Skin epidermis (tissue), 12 donors: Measurements from ENCODE around the gene NQO1.

Experiments
- H3K27ac ChIP-seq, 21 experiments: fragments of 200-600 bp; sonication (generic) in 11 of 21; one replicate each; pipeline ENCODE4 v1.5.0; 2020; ENCODE audit warnings: mild to moderate bottlenecking in 3 of 21, inconsistent platforms in 2 of 21, moderate library complexity in 2 of 21
- H3K4me3 ChIP-seq, 7 experiments: fragments of 200-600 bp; sonication (generic) in 2 of 7; one replicate each; pipeline ENCODE4 v1.5.0; 2020; ENCODE audit warnings: inconsistent platforms in 2 of 7, mild to moderate bottlenecking in 2 of 7, moderate library complexity in 1 of 7

Gene NQO1

GRCh38 chr16:69709456-69710084 is 16.8 kb downstream of the NQO1 start:
- Histone ChIP-seq H3K4me3 (no peak overlapping the region), H3K27ac (peak overlapping the region in 7 of 21 experiments; percentile 26 to 71 (median 47))

DNA sequence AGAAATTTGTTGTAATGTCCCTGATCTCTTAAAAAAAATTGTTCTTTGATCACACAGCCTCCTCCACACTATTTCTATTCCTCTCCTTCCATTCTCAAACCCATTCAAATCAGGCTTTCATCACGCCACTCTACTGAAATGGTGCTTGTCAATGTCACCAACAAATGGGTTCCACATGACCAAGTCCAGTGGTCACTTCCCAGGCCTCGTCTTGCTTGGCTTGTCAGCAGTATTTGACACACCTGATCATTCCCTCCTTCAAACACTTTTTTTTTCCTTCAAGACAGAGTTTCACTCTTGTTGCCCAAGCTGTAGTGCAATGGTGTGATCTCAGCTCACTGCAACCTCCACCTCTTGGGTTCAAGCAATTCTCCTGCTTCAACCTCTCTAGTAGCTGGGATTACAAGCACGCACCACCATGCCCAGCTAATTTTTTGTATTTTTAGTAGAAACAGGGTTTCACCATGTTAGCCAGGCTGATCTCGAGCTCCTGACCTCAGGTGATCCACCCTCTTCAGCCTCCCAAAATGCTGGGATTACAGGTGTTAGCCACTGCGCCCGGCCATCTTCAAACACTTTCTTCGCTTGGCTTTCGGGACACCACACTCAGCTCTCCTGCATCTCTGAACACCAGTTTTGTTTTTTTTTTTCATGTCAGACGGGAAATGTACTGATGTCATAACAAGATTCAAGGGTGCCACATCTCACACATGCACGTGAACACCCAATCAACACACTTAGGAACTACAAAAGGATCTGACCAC is 18.3 kb downstream of the NQO1 start:
- no peak overlapping the region for H3K4me3 ChIP-seq
- no peak overlapping the region for H3K27ac ChIP-seq

GRCh38 chr16:69706975-69707340 is 19.4 kb downstream of the NQO1 start:
- Histone ChIP-seq H3K4me3 (no peak overlapping the region), H3K27ac (peak overlapping the region in 3 of 21 experiments; percentile 0 to 27 (median 16))

GRCh38 chr16:69706256-69706974 is 19.9 kb downstream of the NQO1 start:
- Histone ChIP-seq H3K27ac (peak overlapping the region in 7 of 21 experiments; percentile 0 to 47 (median 27)), H3K4me3 (no peak overlapping the region)

GRCh38 chr16:69703638-69704037 is 22.7 kb downstream of the NQO1 start:
- no peak overlapping the region for H3K27ac ChIP-seq
- no peak overlapping the region for H3K4me3 ChIP-seq

- no peak overlapping the region for H3K4me3 ChIP-seq
- H3K27ac ChIP-seq = no peak overlapping the region
These were observed 24.5 kb downstream of the NQO1 start for GRCh38 chr16:69701866-69702265.

- Histone ChIP-seq H3K27ac (no peak overlapping the region), H3K4me3 (no peak overlapping the region)
These were observed 24.9 kb downstream of the NQO1 start for GRCh38 chr16:69701452-69701851.

- Histone ChIP-seq H3K27ac (no peak overlapping the region), H3K4me3 (no peak overlapping the region)
These were observed 26.4 kb downstream of the NQO1 start for GRCh38 chr16:69699915-69700314.

DNA sequence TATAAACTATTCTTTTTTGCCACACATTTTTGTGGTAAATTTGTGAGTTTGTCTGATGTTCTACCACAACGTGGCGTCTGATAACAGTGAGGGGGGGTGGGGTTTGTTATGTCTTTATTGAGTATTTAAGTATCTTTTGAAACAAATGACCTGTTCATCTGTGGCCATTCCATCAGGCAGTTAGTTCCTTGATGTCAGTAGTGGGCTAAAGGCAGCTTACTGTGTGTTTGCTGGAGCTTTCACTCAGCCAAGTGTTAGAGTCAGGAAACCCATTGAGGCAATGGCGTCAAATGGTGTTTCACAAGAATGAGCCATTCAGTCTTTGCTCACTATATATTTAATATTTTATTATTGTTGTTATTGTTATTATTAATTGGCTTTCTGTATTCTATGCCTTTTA is 28.0 kb downstream of the NQO1 start:
- Histone ChIP-seq H3K27ac (no peak overlapping the region), H3K4me3 (no peak overlapping the region)

GRCh38 chr16:69693916-69694315 is 32.4 kb downstream of the NQO1 start:
- no peak overlapping the region for H3K27ac ChIP-seq
- H3K4me3 ChIP-seq = no peak overlapping the region

GRCh38 chr16:69691980-69692911 is 34.1 kb downstream of the NQO1 start:
- H3K4me3 ChIP-seq = no peak overlapping the region
- no peak overlapping the region for H3K27ac ChIP-seq

GRCh38 chr16:69688589-69688988 is 37.8 kb downstream of the NQO1 start:
- Histone ChIP-seq H3K4me3 (no peak overlapping the region), H3K27ac (no peak overlapping the region)

DNA sequence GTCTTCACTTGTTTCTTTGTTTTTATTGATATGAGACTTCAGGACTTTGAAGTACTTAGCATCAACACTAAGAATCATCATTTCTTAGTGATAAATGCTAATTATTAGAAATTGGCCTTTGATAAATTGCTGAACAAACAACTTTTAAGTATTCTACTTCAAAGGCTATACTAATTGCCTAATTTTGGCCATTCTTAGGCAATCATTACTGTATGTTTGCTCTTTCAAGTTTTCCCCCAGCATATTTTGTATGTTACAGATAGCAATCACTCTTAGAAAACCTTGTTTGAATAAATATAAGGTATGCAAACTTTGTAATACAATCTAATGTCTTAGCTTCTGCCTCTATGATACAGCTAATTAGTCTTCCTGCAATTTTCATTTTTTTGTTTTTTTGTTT is 46.0 kb downstream of the NQO1 start:
- Histone ChIP-seq H3K27ac (peak overlapping the region in 1 of 21 experiments; percentile 17), H3K4me3 (no peak overlapping the region)

DNA sequence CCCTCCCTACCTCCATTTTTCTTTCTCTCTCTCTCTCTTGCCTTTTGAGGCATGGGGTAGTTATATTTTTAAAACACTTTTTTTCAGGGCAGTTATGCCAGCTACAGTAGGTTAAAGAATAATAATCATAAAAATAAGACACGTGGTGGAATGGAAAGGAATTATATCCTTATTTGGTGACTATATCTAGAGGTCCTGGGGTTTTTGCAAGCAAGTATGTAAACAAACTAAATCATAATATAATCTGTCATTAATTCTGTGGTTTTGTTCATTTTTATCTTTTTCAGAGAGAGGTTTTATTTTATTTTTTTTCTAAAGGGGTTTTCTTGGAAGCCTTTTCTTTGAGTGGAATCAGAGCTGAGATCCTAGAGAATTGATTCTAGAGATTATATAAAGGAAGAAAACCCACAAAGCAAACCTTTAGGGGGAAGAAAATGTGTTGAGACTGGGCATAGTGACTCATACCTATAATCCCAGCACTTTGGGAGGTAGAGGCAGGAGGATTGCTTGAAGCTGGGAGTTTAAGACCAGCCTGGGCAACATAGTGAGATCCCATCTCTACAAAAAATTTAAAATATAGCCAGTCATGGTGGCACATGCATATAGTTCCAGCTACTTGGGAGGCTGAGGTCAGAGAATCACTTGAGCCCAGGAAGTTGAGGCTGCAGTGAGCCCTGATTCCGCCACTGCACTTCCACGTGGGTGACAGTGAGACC is 53.2 kb downstream of the NQO1 start:
- H3K4me3 ChIP-seq = no peak overlapping the region
- peak overlapping the region in 1 of 21 experiments; percentile 32 for H3K27ac ChIP-seq

GRCh38 chr16:69672315-69672997 is 53.9 kb downstream of the NQO1 start:
- H3K27ac ChIP-seq = no peak overlapping the region
- no peak overlapping the region for H3K4me3 ChIP-seq

- Histone ChIP-seq H3K27ac (no peak overlapping the region), H3K4me3 (no peak overlapping the region)
These were observed 56.8 kb downstream of the NQO1 start for GRCh38 chr16:69669577-69669976.

DNA sequence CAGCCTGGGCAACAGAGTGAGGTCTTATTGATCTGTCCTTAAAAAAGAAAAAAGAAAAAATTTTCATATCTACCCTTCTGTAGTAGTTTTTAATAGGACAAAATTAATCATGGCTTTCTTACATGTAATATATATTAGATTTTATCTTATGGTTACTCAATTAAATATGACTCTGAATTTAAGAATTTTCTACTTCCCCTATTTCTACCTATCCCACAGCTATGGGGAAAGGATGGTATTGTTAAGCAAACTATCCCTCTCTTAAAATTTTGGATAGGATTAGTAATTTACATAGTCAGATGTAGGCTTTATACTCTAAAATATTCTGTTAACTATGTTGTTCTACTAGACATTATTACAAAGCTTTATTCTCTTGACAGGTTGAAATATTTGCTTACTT is 62.5 kb downstream of the NQO1 start:
- no peak overlapping the region for H3K4me3 ChIP-seq
- no peak overlapping the region for H3K27ac ChIP-seq

- no peak overlapping the region for H3K4me3 ChIP-seq
These were observed 63.5 kb downstream of the NQO1 start for GRCh38 chr16:69662901-69663300.

GRCh38 chr16:69660166-69660565 is 66.2 kb downstream of the NQO1 start:
- H3K4me3 ChIP-seq = no peak overlapping the region
- no peak overlapping the region for H3K27ac ChIP-seq

More at GRCh38 chr16:69662901-69663300, 63.5 kb downstream of the NQO1 start:
- H3K27ac ChIP-seq = no peak overlapping the region
